IMR-90 (cell line): ENCODE measurements around the gene DNAJC5. TPM values are rescaled to one million over a fixed set of nuclear protein-coding genes. Genes with fewer than 3 reads are reported as not detected.
A peak's percentile ranks its signal among the peaks of the same experiment; 100 is the strongest.

Experiments
- ATAC-seq: fragments of 200-7000 bp; cut with Tn5 transposase; 2 replicates; pipeline ENCODE4 v1.9.1; 2020; ENCODE audit warnings: low read depth, mild to moderate bottlenecking, moderate library complexity
- BruUV-seq: library from RNA; stranded (reverse); fragments of 400-500 nt; replicated peaks from 2 replicates; lab custom pipeline; 2021; lab: Mats Ljungman, UMichigan
- CTCF ChIA-PET: fragments of 300-600 bp; formaldehyde crosslinking; extraction: SDS; loops from one replicate; lab custom pipeline; 2021; ENCODE audit warnings: antibody characterized with exemption; lab: Yijun Ruan, JAX
- POLR2A ChIA-PET: fragments of 300-600 bp; sonication (Branson Sonifier 250); formaldehyde crosslinking; loops from one replicate; lab custom pipeline; 2022; ENCODE audit warnings: antibody characterized with exemption; ENCODE audit not compliant: unreplicated experiment; lab: Charles Lee
- DNase-seq: peaks from one replicate; pipeline ENCODE4 v3.0.0; 2013
- H2AFZ ChIP-seq: replicated peaks from 2 replicates; pipeline ENCODE3; 2013; ENCODE audit warnings: low read length, mild to moderate bottlenecking; ENCODE audit not compliant: poor library complexity
- H2AK5ac ChIP-seq: 2 replicates; pipeline ENCODE4 v1.6.1; 2013; ENCODE audit warnings: low read depth, low read length, inconsistent platforms
- H2AK9ac ChIP-seq: replicated peaks from 2 replicates; pipeline ENCODE3; 2013; ENCODE audit warnings: mild to moderate bottlenecking, low read depth, low read length, moderate library complexity; ENCODE audit not compliant: poor library complexity
- H2BK120ac ChIP-seq: 2 replicates; pipeline ENCODE4 v1.6.1; 2013; ENCODE audit warnings: low read depth, low read length, inconsistent platforms
- H2BK15ac ChIP-seq: 3 replicates; pipeline ENCODE4 v1.6.1; 2013; ENCODE audit warnings: low read depth, low read length, inconsistent platforms
- H2BK20ac ChIP-seq: 2 replicates; pipeline ENCODE4 v1.6.1; 2013; ENCODE audit warnings: low read depth, mild to moderate bottlenecking, inconsistent platforms, low read length, moderate library complexity
- H2BK5ac ChIP-seq: 2 replicates; pipeline ENCODE4 v1.6.1; 2013; ENCODE audit warnings: mild to moderate bottlenecking, low read depth, low read length, inconsistent platforms; ENCODE audit not compliant: poor library complexity, severe bottlenecking
- H3K14ac ChIP-seq: replicated peaks from 2 replicates; pipeline ENCODE4 v1.6.1; 2013; ENCODE audit warnings: low read depth, low read length, inconsistent platforms
- H3K18ac ChIP-seq: 2 replicates; pipeline ENCODE4 v1.6.1; 2013; ENCODE audit warnings: low read depth, low read length, control low read depth
- H3K23ac ChIP-seq: 2 replicates; pipeline ENCODE4 v1.6.1; 2013; ENCODE audit warnings: low read depth, low read length, inconsistent platforms
- H3K27ac ChIP-seq: 2 replicates; pipeline ENCODE4 v1.5.1; 2013; ENCODE audit warnings: mild to moderate bottlenecking, control low read depth, low read length; ENCODE audit not compliant: insufficient read depth
- H3K27me3 ChIP-seq: 2 replicates; pipeline ENCODE4 v1.6.1; 2013; ENCODE audit warnings: low read length; ENCODE audit not compliant: control insufficient read depth, insufficient read depth
- H3K36me3 ChIP-seq: 2 replicates; pipeline ENCODE4 v1.6.1; 2013; ENCODE audit warnings: low read length, mixed read lengths; ENCODE audit not compliant: control insufficient read depth, insufficient read depth
- H3K4ac ChIP-seq: 2 replicates; pipeline ENCODE4 v1.6.1; 2013; ENCODE audit warnings: low read depth, low read length, inconsistent platforms
- H3K4me1 ChIP-seq: 2 replicates; pipeline ENCODE4 v1.6.1; 2013; ENCODE audit warnings: low read length, mixed read lengths; ENCODE audit not compliant: control insufficient read depth, insufficient read depth
- H3K4me2 ChIP-seq: 2 replicates; pipeline ENCODE4 v1.6.1; 2013; ENCODE audit warnings: low read depth, mild to moderate bottlenecking, control low read depth, low read length, moderate library complexity
- H3K4me3 ChIP-seq: 2 replicates; pipeline ENCODE4 v1.5.1; 2013; ENCODE audit warnings: low read depth, mild to moderate bottlenecking, control low read depth, low read length, moderate library complexity; ENCODE audit not compliant: insufficient read depth
- H3K56ac ChIP-seq: 2 replicates; pipeline ENCODE4 v1.6.1; 2013; ENCODE audit warnings: low read length, inconsistent platforms; ENCODE audit not compliant: insufficient read depth; ENCODE audit errors: extremely low read depth
- H3K79me1 ChIP-seq, 2 experiments: 2 replicates each; pipeline ENCODE4 v1.6.1; 2013; ENCODE audit warnings: low read length in 2 of 2, inconsistent platforms in 1 of 2, low read depth in 1 of 2
- H3K9ac ChIP-seq: 2 replicates; pipeline ENCODE4 v1.6.1; 2013; ENCODE audit warnings: low read depth, low read length, control low read depth
- H3K9me1 ChIP-seq: 2 replicates; pipeline ENCODE4 v1.6.1; 2013; ENCODE audit warnings: low read length, inconsistent platforms; ENCODE audit not compliant: insufficient read depth
- H3K9me3 ChIP-seq: 2 replicates; pipeline ENCODE4 v1.6.1; 2013; ENCODE audit warnings: low read length; ENCODE audit not compliant: control insufficient read depth, insufficient read depth
- H4K20me1 ChIP-seq: 2 replicates; pipeline ENCODE4 v1.6.1; 2013; ENCODE audit warnings: low read length, inconsistent platforms; ENCODE audit not compliant: insufficient read depth
- H4K5ac ChIP-seq: 2 replicates; pipeline ENCODE4 v1.6.1; 2013; ENCODE audit warnings: mild to moderate bottlenecking, low read depth, low read length, control low read depth
- H4K8ac ChIP-seq, 2 experiments: 2 replicates each; pipeline ENCODE4 v1.6.1; 2013; ENCODE audit warnings: low read depth in 2 of 2, low read length in 2 of 2, control low read depth in 1 of 2, inconsistent platforms in 1 of 2
- H4K91ac ChIP-seq: 2 replicates; pipeline ENCODE4 v1.6.1; 2013; ENCODE audit warnings: low read depth, low read length, inconsistent platforms; ENCODE audit not compliant: insufficient read depth
- CEBPB ChIP-seq: IDR thresholded peaks from 2 replicates; pipeline ENCODE4 v1.6.1; 2012; ENCODE audit warnings: low read depth, low read length, improper control_type of control experiment
- ELK1 ChIP-seq: fragments of 150-350 bp; IDR thresholded peaks from 2 replicates; pipeline ENCODE4 v1.6.1; 2016; ENCODE audit warnings: low read depth, mild to moderate bottlenecking, low read length, moderate library complexity, borderline replicate concordance
- WGBS, 2 experiments: methylation state at CpG; one replicate each; pipeline versions ENCODE4 v1.1.5 to v1.1.7; 2013; ENCODE audit warnings: missing lambda C conversion rate in 2 of 2; ENCODE audit not compliant: insufficient read length in 1 of 2; ENCODE audit errors: extremely low coverage in 2 of 2; 5-methylcytosine and 5-hydroxymethylcytosine counted together
- dilution Hi-C: fragments of 300-500 bp; cut with HindIII; formaldehyde crosslinking; loops from one replicate; pipeline ENCODE4 v1.14.3; 2018; ENCODE audit warnings: low sequenced_read_pairs; ENCODE audit not compliant: unreplicated experiment
- in situ Hi-C: fragments of 300-500 bp; cut with MboI; formaldehyde crosslinking; loops from 3 replicates; pipeline ENCODE4 v1.14.3; 2019; ENCODE audit warnings: low sequenced_read_pairs, inconsistent platforms, mixed read lengths
- intact Hi-C: fragments of 100-400 bp; cut with micrococcal nuclease; formaldehyde crosslinking; loops from 2 replicates; pipeline ENCODE4 v1.10.0; 2022
- polyA plus RNA-seq, 3 experiments: library from polyadenylated mRNA; depleted of rRNA; stranded (reverse); fragments of >200 nt; gene quantifications; 2 replicates each; pipeline ENCODE4 v1.2.3, GENCODE V29; 2012; ENCODE audit warnings: low replicate concordance in 1 of 3
- total RNA-seq: library from RNA; depleted of rRNA; stranded (reverse); fragments of >200 nt; gene quantifications from 2 replicates; pipeline ENCODE4 v1.2.3, GENCODE V29; 2012

The DNAJC5 gene
- total and polyA plus RNA-seq, 2 of the 4 experiments (the other 2 are of a cell fraction) = 35.6 to 45.2 TPM

- BruUV-seq = no TSS peak
- no peak overlapping the region for H2BK5ac ChIP-seq
- no peak overlapping the region for H2BK120ac ChIP-seq
- dilution Hi-C loops = no loop called here
- H2BK15ac ChIP-seq = no peak overlapping the region
- no peak overlapping the region for H3K23ac ChIP-seq
- H3K9ac ChIP-seq = no peak overlapping the region
- H3K4me2 ChIP-seq = no peak overlapping the region
- H3K18ac ChIP-seq = no peak overlapping the region
- H3K9me1 ChIP-seq = no peaks in the 10 kb centered on the region
- peak overlapping the region; percentile 21 for H2AK5ac ChIP-seq
- H3K4me3 ChIP-seq = no peak overlapping the region
- no peaks in the 10 kb centered on the region for H3K79me1 ChIP-seq
- no peak overlapping the region for H2BK20ac ChIP-seq
- peak; percentile 9 for ATAC-seq
- no peaks in the 10 kb centered on the region; the same call in 1 of the 2 replicates for H3K27me3 ChIP-seq
- WGBS, 2 experiments = 33% methylated on average over 1 of the region's 14 CpGs; no CpG with 5 or more reads in 1 of the 2 experiments
- H3K56ac ChIP-seq = no peak overlapping the region
- no peak overlapping the region for H4K91ac ChIP-seq
- ChIA-PET POLR2A (no interaction called here), CTCF (interaction anchor here (0.9 to 1.4 kb wide), 2 partner anchors 71 to 83 kb away, joined by 3 read pairs; no protein-coding TSS in a partner anchor)
- H3K9me3 ChIP-seq = no peaks in the 10 kb centered on the region
- H3K4me1 ChIP-seq = peaks cover 27% of the 10 kb centered on the region
- H3K4ac ChIP-seq = no peak overlapping the region
- H3K14ac ChIP-seq = no peak overlapping the region
- H4K8ac ChIP-seq = peak overlapping the region in 1 of 2 experiments; percentile 56; a peak in 1 of 4 replicates
- intact Hi-C loops = no loop called here
- H3K36me3 ChIP-seq = peaks cover 10% of the 10 kb centered on the region; the same call in 1 of the 2 replicates
- DNase-seq = no peak
- TF ChIP-seq ELK1 (no peak), CEBPB (no peak)
- no peak overlapping the region for H3K27ac ChIP-seq
- H2AFZ ChIP-seq = peak overlapping the region; percentile 1
- peak overlapping the region; percentile 77 for H2AK9ac ChIP-seq
- in situ Hi-C loops = loop anchor here (5.0 kb wide), 1 partner anchor 76 kb away; no protein-coding TSS in a partner anchor
- no peak overlapping the region for H4K5ac ChIP-seq
- H4K20me1 ChIP-seq = no peaks in the 10 kb centered on the region; the same call in 1 of the 2 replicates
Observed at GRCh38 chr20:63857764-63858392, 37.0 kb upstream of the DNAJC5 start.
